H9 (cell line): ENCODE data around the gene CDAN1. TPM values are rescaled to one million over a fixed set of nuclear protein-coding genes. Genes with fewer than 3 reads are reported as not detected.

Source experiments
- DNase-seq: peaks from one replicate; pipeline ENCODE4 v3.0.0-alpha.2; 2017
- H2AFZ ChIP-seq: one replicate; pipeline ENCODE4 v1.6.1; 2013; ENCODE audit warnings: mild to moderate bottlenecking, low read length, control low read depth, moderate library complexity
- H2AK5ac ChIP-seq: 2 replicates; pipeline ENCODE4 v1.6.1; 2013; ENCODE audit warnings: low read length, control low read depth, mixed read lengths; ENCODE audit not compliant: insufficient read length
- H2BK120ac ChIP-seq: one replicate; pipeline ENCODE4 v1.6.1; 2013; ENCODE audit warnings: low read depth, mild to moderate bottlenecking, low read length, control low read depth, inconsistent platforms; ENCODE audit not compliant: poor library complexity, severe bottlenecking
- H2BK12ac ChIP-seq: 2 replicates; pipeline ENCODE4 v1.6.1; 2013; ENCODE audit warnings: low read length, control low read depth, mixed read lengths, low read depth; ENCODE audit not compliant: insufficient read length
- H2BK15ac ChIP-seq: 2 replicates; pipeline ENCODE4 v1.6.1; 2013; ENCODE audit warnings: low read depth, low read length, control low read depth
- H2BK20ac ChIP-seq: one replicate; pipeline ENCODE4 v1.6.1; 2013; ENCODE audit warnings: low read depth, mild to moderate bottlenecking, low read length, control low read depth, inconsistent platforms; ENCODE audit not compliant: poor library complexity, severe bottlenecking
- H2BK5ac ChIP-seq: 2 replicates; pipeline ENCODE4 v1.6.1; 2013; ENCODE audit warnings: low read length, control low read depth, mixed read lengths; ENCODE audit not compliant: insufficient read length
- H3K14ac ChIP-seq: 2 replicates; pipeline ENCODE4 v1.6.1; 2013; ENCODE audit warnings: low read length, control low read depth; ENCODE audit not compliant: insufficient read depth
- H3K18ac ChIP-seq: 2 replicates; pipeline ENCODE4 v1.6.1; 2013; ENCODE audit warnings: low read depth, mild to moderate bottlenecking, mixed read lengths, low read length, control low read depth; ENCODE audit not compliant: insufficient read length
- H3K23ac ChIP-seq: 2 replicates; pipeline ENCODE4 v1.6.1; 2013; ENCODE audit warnings: low read length, control low read depth, mixed read lengths, low read depth; ENCODE audit not compliant: insufficient read length
- H3K23me2 ChIP-seq: 2 replicates; pipeline ENCODE4 v1.6.1; 2013; ENCODE audit warnings: low read depth, mild to moderate bottlenecking, mixed read lengths, low read length, control low read depth; ENCODE audit not compliant: insufficient read length, poor library complexity, severe bottlenecking
- H3K27ac ChIP-seq: 2 replicates; pipeline ENCODE4 v1.5.1; 2013; ENCODE audit warnings: low read length, control low read depth, mixed read lengths, low read depth; ENCODE audit not compliant: insufficient read length
- H3K27me3 ChIP-seq: 2 replicates; pipeline ENCODE4 v1.6.1; 2013; ENCODE audit warnings: low read length, control low read depth, inconsistent platforms; ENCODE audit not compliant: insufficient read depth
- H3K4ac ChIP-seq: 2 replicates; pipeline ENCODE4 v1.6.1; 2013; ENCODE audit warnings: low read depth, mild to moderate bottlenecking, control low read depth, inconsistent platforms, low read length, moderate library complexity
- H3K4me1 ChIP-seq: 2 replicates; pipeline ENCODE4 v1.6.1; 2013; ENCODE audit warnings: low read length, control low read depth, inconsistent platforms; ENCODE audit not compliant: insufficient read depth
- H3K4me2 ChIP-seq: 2 replicates; pipeline ENCODE4 v1.6.1; 2013; ENCODE audit warnings: low read length, control low read depth, mixed read lengths; ENCODE audit not compliant: insufficient read length, insufficient read depth
- H3K56ac ChIP-seq: 2 replicates; pipeline ENCODE4 v1.6.1; 2013; ENCODE audit warnings: low read depth, mild to moderate bottlenecking, mixed read lengths, low read length, control low read depth; ENCODE audit not compliant: insufficient read length
- H3K79me1 ChIP-seq: 2 replicates; pipeline ENCODE4 v1.6.1; 2013; ENCODE audit warnings: low read depth, mild to moderate bottlenecking, moderate library complexity, low read length, control low read depth, inconsistent platforms; ENCODE audit not compliant: insufficient read depth, poor library complexity, severe bottlenecking
- H3K79me2 ChIP-seq: 2 replicates; pipeline ENCODE4 v1.6.1; 2013; ENCODE audit warnings: low read length, control low read depth, inconsistent platforms; ENCODE audit not compliant: insufficient read depth
- H3K9ac ChIP-seq: 2 replicates; pipeline ENCODE4 v1.6.1; 2013; ENCODE audit warnings: low read length, control low read depth, mixed read lengths; ENCODE audit not compliant: insufficient read length; ENCODE audit errors: extremely low read depth
- H3K9me3 ChIP-seq: one replicate; pipeline ENCODE4 v1.6.1; 2013; ENCODE audit warnings: low read depth, low read length, inconsistent platforms; ENCODE audit not compliant: control insufficient read depth
- H3T11ph ChIP-seq: one replicate; pipeline ENCODE4 v1.6.1; 2013; ENCODE audit warnings: mild to moderate bottlenecking, low read length, control low read depth, inconsistent platforms
- H4K20me1 ChIP-seq: one replicate; pipeline ENCODE4 v1.6.1; 2013; ENCODE audit not compliant: control insufficient read depth, insufficient read length, insufficient read depth
- H4K5ac ChIP-seq: 2 replicates; pipeline ENCODE4 v1.6.1; 2013; ENCODE audit warnings: low read depth, mild to moderate bottlenecking, mixed read lengths, low read length, control low read depth; ENCODE audit not compliant: insufficient read length
- H4K8ac ChIP-seq: replicated peaks from 2 replicates; pipeline ENCODE4 v1.6.1; 2013; ENCODE audit warnings: low read length, control low read depth, mixed read lengths, low read depth; ENCODE audit not compliant: insufficient read length
- H4K91ac ChIP-seq: 2 replicates; pipeline ENCODE4 v1.6.1; 2013; ENCODE audit warnings: low read depth, mild to moderate bottlenecking, moderate library complexity, mixed read lengths, low read length, control low read depth; ENCODE audit not compliant: insufficient read length
- H3K27ac Mint-ChIP-seq, 3 experiments: 2 replicates in 2 of 3; 3 replicates in 1 of 3; pipeline ENCODE4 v1.8.0; 2020 to 2021; ENCODE audit warnings: mixed read lengths in 3 of 3, mild to moderate bottlenecking in 1 of 3, moderate library complexity in 1 of 3
- H3K27me3 Mint-ChIP-seq: 2 replicates; pipeline ENCODE4 v1.8.0; 2021; ENCODE audit warnings: low read depth, mild to moderate bottlenecking, moderate library complexity, mixed read lengths
- H3K36me3 Mint-ChIP-seq, 3 experiments: 2 replicates in 2 of 3; 3 replicates in 1 of 3; pipeline ENCODE4 v1.8.0; 2020 to 2021; ENCODE audit warnings: low read depth in 3 of 3, mixed read lengths in 3 of 3; ENCODE audit not compliant: insufficient read depth in 1 of 3
- H3K4me1 Mint-ChIP-seq, 2 experiments: 2 replicates each; pipeline ENCODE4 v1.8.0; 2020; ENCODE audit warnings: mixed read lengths in 2 of 2
- H3K4me3 Mint-ChIP-seq, 2 experiments: 2 replicates in 1 of 2; 3 replicates in 1 of 2; pipeline ENCODE4 v1.8.0; 2020 to 2021; ENCODE audit warnings: mild to moderate bottlenecking in 2 of 2, mixed read lengths in 2 of 2, moderate library complexity in 1 of 2
- H3K9me3 Mint-ChIP-seq, 2 experiments: 2 replicates in 1 of 2; 3 replicates in 1 of 2; pipeline ENCODE4 v1.8.0; 2020; ENCODE audit warnings: mild to moderate bottlenecking in 2 of 2, mixed read lengths in 2 of 2, moderate library complexity in 1 of 2
- CTCF ChIP-seq: fragments of 200-600 bp; sonication (generic); conservative IDR thresholded peaks from 3 replicates; pipeline ENCODE4 v1.8.0; 2021; ENCODE audit warnings: antibody characterized with exemption, mild to moderate bottlenecking
- WGBS: extraction: QIAGEN DNeasy Blood & Tissue Kit; methylation state at CpG from one replicate; pipeline ENCODE4 v1.1.7; 2013; ENCODE audit warnings: missing lambda C conversion rate, low lambda C conversion rate, mixed read lengths; ENCODE audit not compliant: insufficient read length; ENCODE audit errors: extremely low coverage; 5-methylcytosine and 5-hydroxymethylcytosine counted together
- total RNA-seq: library from RNA; stranded (reverse); gene quantifications from 2 replicates; pipeline ENCODE4 v1.2.1, GENCODE V29; 2021

Gene CDAN1
- total RNA-seq, 1 experiment from 2014 or later = 20.4 TPM

GRCh38 chr15:42695527-42696071, 41.3 kb downstream of the CDAN1 start:
- Mint-ChIP-seq H3K4me3 (no peak overlapping the region), H3K36me3 (peaks cover 6 to 19% (median 9%) of the 10 kb centered on the region in 3 experiments; a peak in 6 of 7 replicates), H3K27ac (no peak overlapping the region; a peak in 1 of 7 replicates), H3K27me3 (no peaks in the 10 kb centered on the region), H3K9me3 (peaks cover 3% of the 10 kb centered on the region in 2 experiments; a peak in 2 of 5 replicates), H3K4me1 (peaks cover 0 to 3% of the 10 kb centered on the region in 2 experiments; a peak in 1 of 4 replicates)
- no peak overlapping the region for H3K9ac ChIP-seq
- no peak overlapping the region for H2BK20ac ChIP-seq
- H3K79me1 ChIP-seq = no peaks in the 10 kb centered on the region
- H2AFZ ChIP-seq = no peak overlapping the region
- H3K23me2 ChIP-seq = no peaks in the 10 kb centered on the region
- no peak for TF ChIP-seq CTCF
- H3K27me3 ChIP-seq = no peaks in the 10 kb centered on the region
- H3K4me2 ChIP-seq = no peak overlapping the region
- no peak overlapping the region for H2AK5ac ChIP-seq
- H3K4me1 ChIP-seq = no peaks in the 10 kb centered on the region
- DNase-seq = no peak
- WGBS = no CpG with 5 or more reads among the region's 6 CpGs
- H4K91ac ChIP-seq = no peak overlapping the region
- H3K9me3 ChIP-seq = no peaks in the 10 kb centered on the region
- H2BK15ac ChIP-seq = no peak overlapping the region
- H3K23ac ChIP-seq = no peak overlapping the region
- no peak overlapping the region for H2BK12ac ChIP-seq
- H4K8ac ChIP-seq = no peak overlapping the region
- no peak overlapping the region for H2BK5ac ChIP-seq
- H2BK120ac ChIP-seq = no peak overlapping the region
- H3K14ac ChIP-seq = no peak overlapping the region; the same call in 1 of the 2 replicates
- no peak overlapping the region for H3K56ac ChIP-seq
- no peaks in the 10 kb centered on the region for H3K79me2 ChIP-seq
- H3K27ac ChIP-seq = no peak overlapping the region
- no peak overlapping the region for H3K18ac ChIP-seq
- no peaks in the 10 kb centered on the region for H4K20me1 ChIP-seq
- H3T11ph ChIP-seq = no peak overlapping the region
- no peak overlapping the region for H4K5ac ChIP-seq
- no peak overlapping the region for H3K4ac ChIP-seq
